ENCODE results near the gene PAPOLB.

Gene PAPOLB

DNA sequence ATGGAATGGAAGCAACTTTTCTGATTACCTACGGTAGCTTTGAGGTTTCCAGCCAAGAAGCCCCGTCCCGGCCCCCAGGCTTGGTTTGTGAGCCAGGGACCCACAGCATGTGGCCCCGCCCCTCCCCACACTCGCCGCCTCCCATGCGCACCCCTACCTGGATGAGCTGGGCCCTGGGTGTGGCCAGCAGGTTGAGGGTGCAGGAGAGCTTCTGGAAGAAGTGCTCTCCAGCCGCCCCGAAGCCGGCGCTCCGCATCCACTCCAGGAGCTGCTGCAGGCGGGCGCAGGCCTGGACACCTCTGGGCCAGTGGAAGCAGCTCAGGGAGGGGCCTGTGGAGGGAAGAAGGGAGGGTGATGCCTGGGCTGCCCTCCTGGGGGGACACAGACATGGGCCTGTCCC, 46.7 kb downstream of the PAPOLB start:
- no peaks in the 10 kb centered on the region for H3K36me3 Mint-ChIP-seq (ENCODE audit: low read depth)

GRCh38 chr7:4814433-4814832, 47.4 kb downstream of the PAPOLB start:
- DNase-seq (no peak), ATAC-seq (no peak)
- peaks cover 17% of the 10 kb centered on the region for H3K27me3 Mint-ChIP-seq
- no peak overlapping the region for H3K4me3 Mint-ChIP-seq
- peaks cover 7% of the 10 kb centered on the region for H3K4me1 Mint-ChIP-seq
- H3K36me3 Mint-ChIP-seq (ENCODE audit: low read depth): no peaks in the 10 kb centered on the region
- H3K27ac Mint-ChIP-seq: no peak overlapping the region
- H3K9me3 Mint-ChIP-seq: no peaks in the 10 kb centered on the region

More for the DNA sequence above, 46.7 kb downstream of the PAPOLB start:
- Mint-ChIP-seq H3K9me3 (no peaks in the 10 kb centered on the region), H3K27ac (no peak overlapping the region), H3K27me3 (peaks cover 14% of the 10 kb centered on the region), H3K4me3 (no peak overlapping the region), H3K4me1 (peaks cover 4% of the 10 kb centered on the region)
- no peak for DNase-seq
- ATAC-seq: no peak

GRCh38 chr7:4809666-4810065, 52.2 kb downstream of the PAPOLB start:
- Mint-ChIP-seq H3K9me3 (no peaks in the 10 kb centered on the region), H3K27me3 (peaks cover 25% of the 10 kb centered on the region), H3K4me1 (peaks cover 10% of the 10 kb centered on the region), H3K36me3 (ENCODE audit: low read depth) (no peaks in the 10 kb centered on the region), H3K27ac (no peak overlapping the region), H3K4me3 (no peak overlapping the region)
- DNase-seq (no peak), ATAC-seq (no peak)

- DNase-seq (peak; percentile 47), ATAC-seq (peak; percentile 60)
- no peaks in the 10 kb centered on the region for H3K36me3 Mint-ChIP-seq (ENCODE audit: low read depth)
- H3K4me1 Mint-ChIP-seq: peaks cover 10% of the 10 kb centered on the region
- no peaks in the 10 kb centered on the region for H3K9me3 Mint-ChIP-seq
- peaks cover 24% of the 10 kb centered on the region for H3K27me3 Mint-ChIP-seq
- H3K27ac Mint-ChIP-seq: no peak overlapping the region
- H3K4me3 Mint-ChIP-seq: peak overlapping the region; percentile 58
Observed at GRCh38 chr7:4809091-4809591, 52.7 kb downstream of the PAPOLB start.

DNA sequence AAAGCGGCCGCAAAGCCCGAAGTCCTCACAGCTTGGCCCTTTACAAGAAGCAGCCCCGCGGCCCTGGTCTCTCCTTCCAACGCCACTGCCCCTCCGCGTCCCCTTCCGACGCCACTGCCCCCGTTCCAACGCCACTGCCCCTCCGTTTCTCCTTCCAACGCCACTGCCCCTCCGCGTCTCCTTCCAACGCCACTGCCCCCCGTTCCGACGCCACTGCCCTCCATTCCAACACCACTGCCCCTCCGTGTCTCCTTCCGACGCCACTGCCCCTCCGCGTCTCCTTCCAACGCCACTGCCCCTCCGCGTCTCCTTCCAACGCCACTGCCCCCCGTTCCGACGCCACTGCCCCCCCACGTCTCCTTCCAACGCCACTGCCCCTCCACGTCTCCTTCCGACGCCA, 53.3 kb downstream of the PAPOLB start:
- H3K27me3 Mint-ChIP-seq: peaks cover 22% of the 10 kb centered on the region
- H3K4me3 Mint-ChIP-seq: peak overlapping the region; percentile 17
- ATAC-seq: no peak
- no peaks in the 10 kb centered on the region for H3K9me3 Mint-ChIP-seq
- no peak for DNase-seq
- H3K4me1 Mint-ChIP-seq: peaks cover 10% of the 10 kb centered on the region
- no peak overlapping the region for H3K27ac Mint-ChIP-seq
- H3K36me3 Mint-ChIP-seq (ENCODE audit: low read depth): no peaks in the 10 kb centered on the region

DNA sequence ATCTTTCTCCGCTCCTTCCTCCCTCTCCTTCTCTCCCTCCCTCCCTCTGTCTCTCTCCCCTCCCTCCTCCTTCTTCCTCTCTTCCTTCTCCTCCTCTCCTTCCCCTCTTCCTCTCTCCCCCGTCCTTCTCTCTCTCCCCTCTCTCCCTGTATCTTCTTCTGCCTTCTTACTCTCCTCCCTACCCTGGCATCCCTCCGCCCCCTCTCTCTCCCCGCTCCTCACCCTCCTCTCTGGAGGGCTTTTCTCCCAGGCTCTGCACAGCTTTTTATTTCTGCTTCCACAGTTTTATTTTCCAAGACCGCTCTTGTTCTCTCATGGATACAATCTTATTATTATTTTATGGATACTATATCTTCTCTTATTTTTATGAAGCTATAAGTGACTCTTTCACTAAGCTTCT, 53.8 kb downstream of the PAPOLB start:
- Mint-ChIP-seq H3K4me3 (no peak overlapping the region), H3K36me3 (ENCODE audit: low read depth) (no peaks in the 10 kb centered on the region), H3K27me3 (peaks cover 17% of the 10 kb centered on the region), H3K27ac (no peak overlapping the region), H3K4me1 (peaks cover 10% of the 10 kb centered on the region), H3K9me3 (no peaks in the 10 kb centered on the region)
- ATAC-seq: no peak
- no peak for DNase-seq
